GM18498 (cell line): ENCODE measurements around the gene CEP57L1.
"Not testable (repeated sequence)": the region's sequence is repeated elsewhere in the genome, so short reads cannot be mapped to it uniquely, and the experiment has no call there.

Source experiments
- ATAC-seq: cut with Tn5 transposase; IDR thresholded peaks from one replicate; pipeline ENCODE4 v1.9.1; 2021; ENCODE audit warnings: mild to moderate bottlenecking, moderate library complexity; ENCODE audit not compliant: unreplicated experiment

CEP57L1 gene

GRCh38 chr6:109167562-109167961 is 72.3 kb downstream of the CEP57L1 start:
- no peak for ATAC-seq

DNA sequence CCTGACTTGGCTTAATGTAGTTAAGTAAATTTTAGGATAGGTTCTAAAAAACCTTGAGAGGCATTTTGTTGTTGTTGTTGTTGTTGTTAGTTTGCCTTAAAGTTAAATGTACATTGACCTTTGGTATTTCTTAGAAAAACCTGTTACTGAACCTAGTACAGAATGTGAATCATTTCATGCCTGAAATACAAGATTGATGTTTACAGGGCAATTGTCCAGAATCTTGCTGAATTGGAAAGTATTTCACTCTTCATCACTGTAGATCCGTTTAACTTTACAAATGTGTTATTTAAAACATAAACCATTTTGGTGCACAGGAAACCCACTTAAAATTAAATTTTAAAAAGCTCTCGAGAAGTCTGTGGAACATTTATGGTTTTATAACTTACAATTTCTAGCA is 75.0 kb downstream of the CEP57L1 start:
- no peak for ATAC-seq

DNA sequence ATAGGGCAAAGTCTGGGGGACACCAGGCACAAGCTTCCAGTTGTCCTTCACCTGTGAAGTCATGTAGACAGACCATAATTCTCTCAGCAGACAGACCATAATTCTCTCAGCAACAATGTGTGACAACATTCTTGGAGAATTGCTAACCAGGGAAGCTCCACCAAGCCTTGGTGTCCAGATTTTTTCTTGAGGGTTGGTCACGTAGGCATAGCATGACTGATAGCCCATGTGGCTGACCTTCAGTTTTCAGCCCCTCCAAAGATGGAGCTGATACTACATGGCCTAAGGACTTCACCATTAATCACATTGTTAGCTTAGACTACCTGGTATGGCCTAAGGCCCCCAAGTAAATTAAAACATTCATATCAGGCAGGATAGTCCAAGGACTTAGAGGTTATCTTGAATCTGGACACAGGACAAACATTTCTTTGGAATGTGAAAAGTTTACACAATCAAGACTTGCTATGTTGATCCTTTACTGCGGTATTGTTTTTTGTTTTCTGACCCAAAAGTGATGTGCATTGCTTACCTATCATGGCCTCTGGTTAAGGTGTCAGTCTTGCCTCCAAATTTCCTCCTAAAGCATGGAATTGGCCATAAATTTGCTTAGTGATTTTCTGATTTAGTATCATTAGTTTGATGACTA is 76.9 kb downstream of the CEP57L1 start:
- ATAC-seq: no peak

- ATAC-seq: no peak
Measured at GRCh38 chr6:109174916-109175315, 79.6 kb downstream of the CEP57L1 start.

GRCh38 chr6:109178921-109179320 is 83.6 kb downstream of the CEP57L1 start:
- ATAC-seq: no peak

DNA sequence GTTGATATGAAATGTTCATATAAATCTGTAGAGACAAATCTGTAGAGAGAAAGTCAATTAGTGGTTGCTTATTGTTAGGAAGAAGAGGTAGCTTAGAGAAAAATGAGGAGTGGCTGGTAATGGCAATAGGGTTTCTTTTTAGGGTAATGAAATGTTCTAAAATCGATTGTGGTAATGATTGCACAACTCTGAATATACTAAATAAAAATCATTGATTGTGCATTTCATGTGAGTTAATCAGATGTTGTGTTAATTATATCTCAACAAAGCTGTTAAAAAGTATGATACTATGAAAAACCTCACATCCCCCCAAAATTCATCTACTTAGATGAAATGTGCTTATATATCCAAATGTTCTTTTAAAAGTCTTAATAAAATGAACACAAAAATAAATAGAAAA is 84.2 kb downstream of the CEP57L1 start:
- no peak for ATAC-seq

GRCh38 chr6:109182578-109182977 is 87.3 kb downstream of the CEP57L1 start:
- ATAC-seq: no peak

DNA sequence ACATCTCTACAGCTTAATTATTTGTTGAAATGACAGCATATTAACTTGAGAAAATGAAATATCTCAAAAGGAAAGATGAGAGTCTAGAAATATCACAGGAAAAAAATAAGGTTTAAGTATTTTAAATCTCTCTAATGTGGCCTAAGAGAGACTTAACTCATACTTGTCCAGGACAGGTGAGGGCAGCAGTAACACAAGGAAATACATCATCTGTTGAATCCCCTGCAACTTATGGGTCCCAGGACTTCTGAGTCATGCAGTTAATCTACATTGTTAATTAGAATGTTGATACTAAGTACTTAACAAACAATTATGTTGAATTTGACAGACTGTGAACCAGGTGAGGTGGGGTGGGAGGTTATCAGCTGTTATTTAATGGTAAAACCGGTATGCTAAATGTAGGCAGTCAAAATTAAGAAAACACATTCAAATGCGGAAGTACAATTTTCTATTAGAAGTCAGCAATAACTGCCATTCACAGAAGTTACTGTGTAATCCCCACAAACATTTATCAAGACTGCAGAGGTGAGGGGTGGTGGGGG is 87.9 kb downstream of the CEP57L1 start:
- no peak for ATAC-seq

DNA sequence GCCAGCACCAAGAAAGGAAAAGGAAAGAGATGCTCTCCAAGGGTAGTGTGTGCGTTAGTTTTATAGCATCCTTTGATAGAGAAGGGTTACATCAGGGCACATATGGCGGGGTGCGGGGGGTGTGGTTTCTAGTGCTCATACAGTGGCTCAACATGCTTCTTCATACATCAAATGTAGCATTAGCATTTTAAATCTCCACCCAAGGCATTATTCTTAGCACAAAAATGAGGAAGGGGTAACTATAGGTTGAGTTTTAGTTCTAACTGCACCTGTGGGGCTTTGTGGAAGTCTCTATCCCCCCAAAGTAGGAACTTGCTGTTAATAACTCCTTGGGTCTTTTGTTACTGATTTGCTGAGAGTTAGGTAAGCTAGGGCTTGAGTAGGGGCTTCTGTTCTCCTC is 89.3 kb downstream of the CEP57L1 start:
- ATAC-seq: no peak

GRCh38 chr6:109186012-109186411 is 90.7 kb downstream of the CEP57L1 start:
- ATAC-seq: no peak

- no peak for ATAC-seq
Measured at GRCh38 chr6:109187399-109188114, 92.2 kb downstream of the CEP57L1 start.

- no peak for ATAC-seq
Measured at GRCh38 chr6:109188115-109188411, 92.8 kb downstream of the CEP57L1 start.

GRCh38 chr6:109191368-109191767 is 96.1 kb downstream of the CEP57L1 start:
- not testable (repeated sequence) for ATAC-seq

- no peak for ATAC-seq
Measured at GRCh38 chr6:109192865-109193264, 97.6 kb downstream of the CEP57L1 start.

GRCh38 chr6:109194880-109195279 is 99.6 kb downstream of the CEP57L1 start:
- no peak for ATAC-seq

- no peak for ATAC-seq
Measured at GRCh38 chr6:109197061-109197460, 101.8 kb downstream of the CEP57L1 start.

- no peak for ATAC-seq
Measured at GRCh38 chr6:109202409-109203264, 107.3 kb downstream of the CEP57L1 start.

- ATAC-seq: no peak
Measured at GRCh38 chr6:109204511-109204910, 109.2 kb downstream of the CEP57L1 start.

- no peak for ATAC-seq
Measured at GRCh38 chr6:109212683-109213082, 117.4 kb downstream of the CEP57L1 start.
